CD1c-positive myeloid dendritic cell (primary cell): ENCODE results near the gene SMAP1.
"Not testable (repeated sequence)": the region's sequence is repeated elsewhere in the genome, so short reads cannot be mapped to it uniquely, and the experiment has no call there.

Source experiments
- DNase-seq: peaks from one replicate; pipeline ENCODE4 v3.0.0-alpha.2; 2016; ENCODE audit errors: extremely low spot score

The SMAP1 gene

DNA sequence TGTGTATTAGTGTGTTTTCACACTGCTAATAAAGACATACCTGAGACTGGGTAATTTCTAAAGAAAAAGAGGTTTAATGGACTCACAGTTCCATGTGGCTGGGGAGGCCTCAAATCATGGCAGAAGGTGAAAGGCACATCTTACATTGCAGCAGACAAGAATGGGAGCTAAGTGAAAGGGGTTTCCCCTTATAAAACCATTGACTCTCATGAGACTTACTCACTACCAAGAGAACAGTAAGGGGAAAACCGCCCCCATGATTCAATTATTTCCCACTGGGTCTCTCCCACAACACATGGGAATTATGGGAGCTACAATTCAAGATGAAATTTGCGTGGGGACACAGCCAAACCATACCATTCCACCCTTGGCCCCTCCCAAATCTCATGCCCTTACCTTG lies 73.1 kb downstream of the SMAP1 start:
- not testable (repeated sequence) for DNase-seq

DNA sequence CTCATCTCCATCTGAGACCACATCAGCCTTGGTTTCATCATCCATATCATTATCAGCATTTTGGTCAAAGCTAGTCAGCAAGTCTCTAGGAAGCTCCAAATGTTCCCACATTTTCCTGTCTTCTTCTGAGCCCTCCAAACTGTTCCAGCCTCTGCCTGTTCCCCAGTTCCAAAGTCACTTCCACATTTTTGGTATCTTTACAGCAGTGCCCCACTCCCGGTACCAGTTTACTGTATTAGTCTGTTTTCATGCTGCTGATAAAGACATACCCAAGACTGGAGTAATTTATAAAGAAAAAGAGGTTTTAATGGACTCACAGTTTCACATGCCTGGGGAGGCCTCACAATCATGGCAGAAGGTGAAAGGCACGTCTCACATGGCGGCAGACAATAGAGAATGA lies 74.8 kb downstream of the SMAP1 start:
- not testable (repeated sequence) for DNase-seq

DNA sequence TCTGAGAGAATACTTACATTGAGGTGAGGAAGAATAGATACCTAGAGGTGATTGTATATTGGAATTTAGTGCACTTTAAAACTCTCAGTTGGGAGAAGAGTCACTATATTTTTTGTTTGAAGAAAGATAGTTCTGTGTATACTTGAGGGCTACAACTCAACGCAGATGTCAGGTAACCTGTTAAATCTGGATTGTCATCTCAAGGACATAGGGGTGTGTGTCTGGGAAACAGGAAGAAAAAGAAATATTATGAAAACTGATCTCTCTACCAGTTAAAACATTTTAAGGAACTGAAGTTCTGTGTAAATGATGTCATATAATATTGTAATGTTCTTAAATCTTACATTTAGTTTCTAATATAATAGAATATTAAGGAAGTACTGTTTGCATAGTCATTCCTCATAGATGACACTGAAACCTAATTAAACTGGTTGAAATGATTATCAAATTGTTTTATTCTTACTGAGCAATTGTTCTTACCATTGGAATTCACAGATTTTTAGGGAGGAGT lies 86.2 kb downstream of the SMAP1 start:
- peak; percentile 56 for DNase-seq

DNA sequence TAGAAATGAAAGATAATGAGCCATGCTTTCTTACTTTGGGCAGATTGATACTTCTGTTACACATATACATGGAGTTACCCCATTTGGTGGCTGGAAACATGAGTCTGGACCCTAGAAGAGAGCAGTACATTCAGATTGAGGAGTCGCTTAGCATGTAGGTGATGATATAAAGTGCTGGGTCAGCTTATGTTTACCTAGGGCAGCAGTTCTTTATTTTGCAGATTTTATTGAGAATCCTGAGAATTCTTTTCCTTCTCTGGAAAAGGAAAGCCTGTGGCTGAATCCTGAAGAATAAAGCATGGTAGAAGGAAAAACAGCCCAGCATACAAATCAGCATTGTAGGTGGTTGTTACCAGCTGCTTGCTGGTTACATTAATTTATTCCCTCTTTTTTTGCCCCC lies 91.2 kb downstream of the SMAP1 start:
- no peak for DNase-seq

GRCh38 chr6:70763754-70764510 lies 96.2 kb downstream of the SMAP1 start:
- no peak for DNase-seq

DNA sequence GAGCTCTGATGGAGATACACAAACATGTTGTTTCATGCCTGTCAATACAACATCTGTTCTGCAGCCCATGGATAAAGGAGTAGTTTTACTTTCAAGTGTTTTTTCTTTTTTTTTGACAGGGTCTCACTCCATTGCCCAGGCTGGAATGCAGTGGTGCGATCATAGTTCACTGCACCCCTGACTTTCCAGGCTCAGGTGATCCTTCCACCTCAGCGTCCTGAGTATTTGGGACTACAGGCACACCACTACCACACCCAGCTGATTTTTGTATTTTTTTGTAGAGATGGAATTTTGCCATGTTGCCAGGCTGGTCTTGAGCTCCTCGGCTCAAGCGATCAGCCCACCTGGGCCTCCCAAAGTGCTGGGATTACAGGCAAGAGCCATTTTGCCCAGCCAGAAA lies 97.0 kb downstream of the SMAP1 start:
- DNase-seq = no peak

DNA sequence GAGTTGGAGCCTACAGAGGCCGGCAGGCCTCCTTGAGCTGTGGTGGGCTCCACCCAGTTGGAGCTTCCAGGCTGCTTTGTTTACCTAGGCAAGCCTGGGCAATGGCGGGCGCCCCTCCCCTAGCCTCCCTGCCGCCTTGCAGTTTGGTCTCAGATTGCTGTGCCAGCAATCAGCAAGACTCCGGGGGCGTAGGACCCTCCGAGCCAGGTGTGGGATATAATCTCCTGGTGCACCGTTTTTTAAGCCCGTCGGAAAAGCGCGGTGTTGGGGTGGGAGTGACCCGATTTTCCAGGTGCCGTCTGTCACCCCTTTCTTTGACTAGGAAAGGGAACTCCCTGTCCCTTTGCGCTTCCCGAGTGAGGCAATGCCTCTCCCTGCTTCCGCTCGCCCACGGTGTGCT lies 103.7 kb downstream of the SMAP1 start:
- not testable (repeated sequence) for DNase-seq

DNA sequence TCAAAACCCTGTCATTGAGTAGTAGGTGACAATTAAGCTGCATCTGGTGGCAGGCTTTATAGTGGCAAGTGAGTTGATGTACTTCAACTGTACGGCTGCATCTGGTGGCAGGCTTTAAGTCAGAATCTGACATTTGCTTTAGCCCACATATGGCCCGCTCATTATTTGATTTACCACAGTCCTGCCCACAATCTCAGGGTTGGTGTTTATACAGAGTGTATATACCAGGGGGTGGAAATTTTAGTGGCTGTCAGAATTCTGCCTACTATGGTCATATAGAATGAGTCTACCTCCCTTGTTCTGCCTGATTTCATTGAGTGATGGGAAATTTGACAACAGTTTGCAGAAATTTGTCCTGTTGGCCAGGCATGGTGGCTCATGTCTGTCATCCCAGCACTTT lies 112.3 kb downstream of the SMAP1 start:
- DNase-seq = no peak

GRCh38 chr6:70790483-70791224 lies 123.0 kb downstream of the SMAP1 start:
- DNase-seq = no peak

DNA sequence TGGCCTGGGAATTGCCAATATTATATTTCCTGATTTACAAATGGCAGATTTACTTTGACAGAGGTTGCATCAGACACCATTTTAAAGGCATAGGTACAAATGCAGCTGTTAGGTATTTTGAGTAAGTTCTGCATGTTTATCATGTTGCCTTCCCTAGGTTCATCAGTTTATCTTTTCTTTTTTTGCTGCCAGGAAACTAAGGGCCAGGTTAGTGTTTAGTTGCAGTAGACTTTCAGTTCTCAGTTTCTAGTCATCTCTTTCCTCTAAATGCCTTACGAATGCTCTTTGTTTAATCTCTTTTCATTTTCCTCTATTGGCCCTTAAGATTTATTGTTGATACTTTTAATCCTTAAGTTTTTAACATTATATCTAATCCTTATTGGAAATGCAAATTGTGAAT lies 129.9 kb downstream of the SMAP1 start:
- DNase-seq = no peak

DNA sequence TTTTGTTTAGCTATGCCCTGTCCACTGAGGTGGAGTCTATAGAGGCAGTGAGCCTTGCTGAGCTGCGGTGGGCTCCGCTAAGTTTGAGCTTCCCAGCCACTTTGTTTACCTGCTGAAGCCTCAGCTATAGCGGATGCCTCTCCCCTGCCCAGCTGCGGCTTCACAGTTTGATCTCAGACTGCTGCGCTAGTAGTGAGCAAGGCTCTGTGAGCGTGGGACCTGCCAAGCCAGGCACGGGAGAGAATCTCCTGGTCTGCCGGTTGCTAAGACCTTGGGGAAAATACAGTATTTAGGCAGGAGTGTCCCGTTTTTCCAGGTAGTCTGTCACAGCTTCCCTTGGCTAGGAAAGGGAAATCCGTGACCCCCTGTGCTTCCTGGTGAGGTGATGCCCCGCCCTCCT lies 138.4 kb downstream of the SMAP1 start:
- no peak for DNase-seq

GRCh38 chr6:70811788-70812187 lies 144.1 kb downstream of the SMAP1 start:
- no peak for DNase-seq

- DNase-seq = no peak
These were observed 146.2 kb downstream of the SMAP1 start for GRCh38 chr6:70813885-70814284.

GRCh38 chr6:70819646-70820045 lies 152.0 kb downstream of the SMAP1 start:
- no peak for DNase-seq

DNA sequence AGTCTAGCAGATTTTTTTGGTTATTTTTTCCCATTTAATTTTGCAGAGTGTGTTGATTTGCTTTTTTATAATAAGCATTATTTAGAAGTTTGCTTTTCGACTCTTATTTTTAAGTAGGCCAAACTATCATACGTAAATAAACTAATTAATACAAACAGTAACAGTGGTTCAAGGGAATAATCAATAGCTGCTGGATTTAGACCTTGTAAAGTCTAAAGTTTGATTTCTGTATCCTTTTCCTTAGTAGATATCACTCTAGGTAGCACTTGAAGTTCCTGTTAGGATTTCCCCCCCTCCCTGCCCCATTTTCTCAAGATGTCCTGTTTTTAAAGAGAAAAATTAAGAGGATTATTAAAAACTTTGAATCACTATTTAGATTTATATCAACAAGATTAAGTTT lies 153.1 kb downstream of the SMAP1 start:
- no peak for DNase-seq

- no peak for DNase-seq
These were observed 154.1 kb downstream of the SMAP1 start for GRCh38 chr6:70821751-70822150.

GRCh38 chr6:70823651-70824050 lies 156.0 kb downstream of the SMAP1 start:
- no peak for DNase-seq

DNA sequence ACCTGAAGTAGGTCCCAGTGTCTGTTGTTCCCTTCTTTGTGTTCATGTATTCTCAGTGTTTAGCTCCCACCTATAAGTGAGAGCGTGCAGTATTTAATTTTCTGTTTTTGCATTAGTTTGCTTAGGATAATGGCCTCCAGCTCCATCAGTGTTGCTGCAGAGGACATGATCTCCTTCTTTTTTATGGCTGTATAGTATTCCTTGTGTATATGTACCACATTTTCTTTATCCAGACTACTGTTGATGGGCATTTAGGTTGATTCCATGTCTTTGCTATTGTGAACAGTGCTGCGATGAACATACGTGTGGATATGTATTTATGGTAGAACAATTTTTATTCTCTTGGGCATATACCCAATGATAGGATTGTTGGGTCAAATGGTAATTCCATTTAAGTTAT lies 163.7 kb downstream of the SMAP1 start:
- no peak for DNase-seq

- no peak for DNase-seq
These were observed 166.8 kb downstream of the SMAP1 start for GRCh38 chr6:70834520-70834919.

DNA sequence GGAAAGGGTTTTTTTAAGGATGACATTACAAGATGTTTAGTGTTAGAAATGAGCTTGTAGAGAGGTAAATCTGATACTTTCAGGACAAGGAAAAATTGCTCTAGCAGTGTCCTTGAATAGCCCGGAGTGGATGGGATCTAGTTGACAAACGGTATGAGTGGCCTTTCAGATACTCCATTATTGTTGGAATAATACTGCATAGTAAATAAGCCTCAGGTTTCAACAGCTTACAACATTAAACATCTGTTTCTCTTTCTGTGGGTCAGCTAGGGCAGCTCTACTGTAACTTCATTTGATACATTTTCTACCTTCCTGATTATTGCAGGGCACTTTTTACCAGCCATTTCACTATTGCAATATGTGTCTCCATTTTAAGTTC lies 171.2 kb downstream of the SMAP1 start:
- DNase-seq = no peak

- DNase-seq = no peak
These were observed 171.9 kb downstream of the SMAP1 start for GRCh38 chr6:70839286-70840266.

- no peak for DNase-seq
These were observed 173.4 kb downstream of the SMAP1 start for GRCh38 chr6:70841112-70841511.
